GM12891 (cell line): ENCODE results near the gene TRIM9.
"Not testable (repeated sequence)": the region's sequence is repeated elsewhere in the genome, so short reads cannot be mapped to it uniquely, and the experiment has no call there.

ENCODE experiments used
- DNase-seq: peaks from one replicate; pipeline ENCODE4 v3.0.0; 2011; ENCODE audit warnings: low spot score; ENCODE audit not compliant: insufficient read length
- FAIRE-seq: peaks from 2 replicates; lab custom pipeline; 2011; peaks lifted over from hg19 to GRCh38; lab: Jason Lieb, UNC
- PAX5 ChIP-seq: IDR thresholded peaks from 2 replicates; pipeline ENCODE4 v1.6.1; 2011; ENCODE audit warnings: low read length, moderate library complexity, mild to moderate bottlenecking; ENCODE audit not compliant: insufficient read depth, severe bottlenecking
- POLR2A ChIP-seq: IDR thresholded peaks from 2 replicates; pipeline ENCODE4 v1.6.1; 2011; ENCODE audit warnings: low read depth, low read length, control low read depth
- POLR2AphosphoS5 ChIP-seq: IDR thresholded peaks from 2 replicates; pipeline ENCODE4 v1.6.1; 2011; ENCODE audit warnings: low read depth, low read length, control low read depth
- POU2F2 ChIP-seq: IDR thresholded peaks from 2 replicates; pipeline ENCODE4 v1.6.1; 2011; ENCODE audit warnings: low read depth, mild to moderate bottlenecking, control low read depth, low read length, moderate library complexity
- SPI1 ChIP-seq: IDR thresholded peaks from 2 replicates; pipeline ENCODE4 v1.6.1; 2011; ENCODE audit warnings: low read depth, low read length, control low read depth
- TAF1 ChIP-seq: IDR thresholded peaks from 2 replicates; pipeline ENCODE4 v1.6.1; 2011; ENCODE audit warnings: low read depth, low read length, control low read depth

Gene TRIM9

DNA sequence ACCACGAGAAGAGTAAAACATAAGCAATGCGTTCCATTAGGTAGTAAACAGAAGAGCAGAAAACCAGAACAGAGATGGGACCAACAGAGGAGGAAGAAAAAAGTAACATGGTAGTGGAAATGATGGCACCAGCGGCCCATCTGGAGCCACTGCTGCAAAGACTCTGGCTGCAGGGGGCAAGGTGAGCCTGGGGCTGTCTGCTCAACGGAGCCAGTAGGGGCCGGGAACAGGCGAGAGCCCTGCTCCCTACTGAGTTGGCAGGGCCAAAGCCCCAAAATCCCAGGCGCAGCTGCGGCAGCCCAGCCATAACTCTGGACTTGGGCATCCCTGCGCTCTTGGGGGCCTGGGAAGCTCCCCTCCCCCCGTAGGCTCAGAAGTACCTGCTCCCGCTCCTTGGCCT lies 122.2 kb downstream of the TRIM9 start:
- FAIRE-seq (no peak), DNase-seq (no peak)
- TF ChIP-seq POLR2A (no peak), POU2F2 (no peak), TAF1 (no peak), PAX5 (no peak), SPI1 (no peak), POLR2AphosphoS5 (no peak)

DNA sequence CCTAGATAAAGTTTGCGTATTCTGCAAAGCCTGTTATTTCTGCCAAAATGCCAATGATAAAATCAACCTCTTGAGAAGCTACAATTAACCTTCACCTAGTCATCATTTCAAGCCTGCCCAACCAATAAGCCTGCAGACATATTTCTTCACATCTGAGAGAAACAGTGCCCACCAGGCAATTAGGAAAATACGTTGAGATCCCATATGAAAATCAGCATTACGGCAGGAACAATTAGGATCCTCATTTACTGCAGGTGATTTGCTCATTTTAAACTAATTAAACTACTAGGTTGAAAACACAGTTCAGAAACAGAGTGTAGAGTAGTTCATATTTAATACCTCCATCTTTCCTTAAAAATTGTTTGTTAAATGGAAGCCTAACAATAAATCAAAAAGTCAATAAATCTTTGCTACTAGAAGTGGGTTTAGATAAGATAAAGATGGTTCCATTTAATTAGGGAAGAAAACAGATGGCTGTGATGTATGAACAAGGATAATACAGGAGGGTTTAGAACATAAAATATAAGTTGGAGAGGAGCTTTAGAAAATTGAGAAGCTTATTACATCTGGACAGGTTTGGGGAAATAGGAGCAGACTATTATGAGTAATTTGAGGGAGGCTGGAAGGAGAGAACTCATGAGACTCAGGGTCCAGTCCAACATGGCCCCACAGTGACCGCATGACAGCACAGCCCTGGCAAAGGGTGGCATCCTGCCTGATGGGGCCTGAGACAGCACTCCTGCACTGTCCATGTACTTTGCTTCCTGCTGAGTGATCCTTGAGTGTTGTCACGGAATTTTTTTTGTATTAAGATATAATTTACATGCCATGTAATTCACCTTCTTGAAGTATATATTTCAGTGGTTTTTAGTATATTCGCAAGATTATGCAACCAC lies 123.8 kb downstream of the TRIM9 start:
- TF ChIP-seq TAF1 (no peak), POLR2A (no peak), POLR2AphosphoS5 (no peak), PAX5 (no peak)
- FAIRE-seq: no peak
- DNase-seq: no peak

DNA sequence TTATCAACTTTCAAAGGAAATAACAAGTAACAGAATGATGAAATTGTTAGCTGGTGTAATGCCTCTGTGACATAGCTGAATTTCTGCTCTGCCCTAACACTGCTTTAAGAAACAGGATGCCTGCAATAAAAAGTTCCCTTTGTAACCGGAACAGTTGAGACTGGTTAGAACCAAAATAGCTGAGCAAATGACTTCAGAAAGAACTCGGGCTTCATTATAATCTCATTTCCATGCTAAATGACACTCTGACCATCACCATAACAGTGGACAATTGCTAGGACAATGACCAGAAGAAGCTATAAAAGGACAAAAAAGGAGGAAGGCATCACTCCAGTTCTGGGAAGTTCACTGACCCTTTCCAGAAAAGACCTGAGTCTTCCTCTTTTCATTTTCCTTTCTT lies 127.1 kb downstream of the TRIM9 start:
- TF ChIP-seq TAF1 (no peak), PAX5 (no peak), POLR2AphosphoS5 (no peak), POLR2A (no peak), POU2F2 (no peak), SPI1 (no peak)
- FAIRE-seq (no peak), DNase-seq (no peak)

DNA sequence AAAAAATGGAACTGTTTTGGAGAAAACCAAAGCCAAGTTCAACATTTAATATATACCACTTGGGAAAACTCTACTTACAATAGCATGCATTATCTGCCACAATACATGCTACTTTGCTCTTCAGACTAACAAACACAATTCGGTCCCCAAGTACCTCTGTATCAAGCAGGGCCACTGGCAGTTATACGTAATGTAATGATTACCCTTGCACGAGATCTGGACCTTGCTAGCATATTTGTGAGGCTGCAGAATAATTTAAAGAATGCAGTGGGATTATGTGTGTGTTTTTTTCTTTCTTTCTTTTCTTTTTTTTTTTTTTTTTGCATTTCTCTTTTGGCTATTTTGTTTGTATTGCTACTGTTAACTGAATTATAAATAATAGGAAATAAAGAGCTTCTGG lies 127.8 kb downstream of the TRIM9 start:
- TF ChIP-seq SPI1: no peak
- TF ChIP-seq POLR2AphosphoS5: no peak
- TF ChIP-seq POLR2A: no peak
- TF ChIP-seq TAF1: no peak
- no peak for TF ChIP-seq PAX5
- TF ChIP-seq POU2F2: no peak
- FAIRE-seq (no peak), DNase-seq (no peak)

DNA sequence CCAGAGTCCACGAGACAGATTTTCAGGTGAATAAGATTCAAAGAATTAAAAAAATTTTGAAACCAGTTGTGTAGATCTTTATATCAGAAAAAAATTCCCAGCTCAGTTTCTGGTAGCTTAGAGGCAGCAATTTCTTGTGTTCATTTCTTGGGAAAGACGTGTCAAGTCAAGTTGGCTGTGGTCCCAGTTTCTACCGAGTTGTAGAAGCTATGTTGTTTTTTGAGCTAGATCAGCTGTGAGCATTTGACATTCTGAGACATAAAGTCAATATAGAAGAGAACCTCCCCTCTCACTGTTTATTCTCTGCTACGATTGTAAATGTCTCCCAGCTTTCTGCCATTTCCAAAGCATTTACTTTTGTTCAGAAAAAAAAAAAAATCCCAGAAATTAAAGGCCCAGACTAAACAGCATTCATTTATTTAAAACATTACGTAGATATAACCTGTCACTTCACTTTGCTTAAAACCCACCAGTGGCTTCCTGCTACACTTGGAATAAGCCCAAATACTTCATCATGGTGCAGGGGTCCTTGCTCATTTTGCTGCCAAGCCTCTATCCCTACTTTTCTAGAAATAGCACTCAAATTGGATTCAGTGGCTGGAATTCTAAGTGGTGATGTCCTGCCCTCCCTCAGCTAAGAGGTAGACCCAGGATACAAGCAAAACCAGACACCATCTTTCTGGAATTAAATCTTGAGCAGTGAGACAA lies 130.1 kb downstream of the TRIM9 start:
- FAIRE-seq (no peak), DNase-seq (no peak)
- TF ChIP-seq POLR2AphosphoS5: no peak

DNA sequence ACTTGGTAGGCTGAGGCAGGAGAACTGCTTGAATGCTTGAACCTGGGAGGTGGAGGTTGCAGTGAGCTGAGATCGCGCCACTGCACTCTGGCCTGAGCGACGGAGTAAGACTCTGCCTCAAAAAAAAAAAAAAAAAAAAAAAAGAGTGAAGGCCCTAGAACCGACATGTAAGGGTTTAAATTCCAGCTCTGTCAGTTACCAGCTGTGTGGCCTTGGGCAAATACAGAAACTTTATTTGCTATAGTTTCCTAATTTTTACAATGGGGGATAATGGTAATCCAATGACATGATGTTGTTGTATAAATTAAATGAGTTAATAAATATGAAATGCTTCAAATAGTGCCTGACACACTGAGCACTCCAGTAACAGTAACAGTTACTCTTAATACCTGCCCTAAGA lies 131.0 kb downstream of the TRIM9 start:
- no peak for FAIRE-seq
- no peak for DNase-seq
- TF ChIP-seq SPI1 (no peak), POLR2A (no peak), POU2F2 (no peak), POLR2AphosphoS5 (no peak), PAX5 (no peak), TAF1 (no peak)

DNA sequence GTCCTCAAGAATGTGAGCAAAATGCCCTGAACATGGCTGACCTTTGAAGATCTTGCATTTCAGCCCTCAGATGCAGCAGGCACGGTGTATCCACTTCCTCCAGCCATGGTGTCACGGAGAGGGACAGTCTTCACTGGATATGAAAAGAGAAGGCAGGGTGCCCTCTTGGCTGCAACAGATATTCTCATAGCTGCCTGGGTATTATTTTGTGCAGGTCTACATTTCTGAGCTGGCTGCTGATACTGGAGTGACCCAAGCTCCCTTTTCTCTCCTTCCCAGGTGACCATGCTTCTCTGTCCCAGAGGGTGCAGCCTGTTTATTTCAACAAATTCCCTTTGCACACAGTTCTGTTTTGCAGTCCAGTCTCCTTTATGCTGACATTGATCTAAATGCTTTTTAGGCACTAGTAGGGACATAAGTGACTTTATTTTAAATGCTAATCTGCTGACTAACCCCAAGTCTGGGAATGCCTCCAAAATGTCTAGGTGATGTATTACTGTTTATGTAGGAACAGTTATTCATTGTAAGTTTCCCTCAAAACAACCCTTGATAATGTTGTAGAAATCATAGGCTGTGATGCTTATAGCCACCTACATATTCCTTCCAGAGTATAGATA lies 133.2 kb downstream of the TRIM9 start:
- no peak for DNase-seq
- no peak for TF ChIP-seq TAF1
- TF ChIP-seq SPI1: no peak
- TF ChIP-seq POU2F2: no peak
- no peak for TF ChIP-seq POLR2AphosphoS5
- no peak for TF ChIP-seq POLR2A
- TF ChIP-seq PAX5: no peak
- no peak for FAIRE-seq

DNA sequence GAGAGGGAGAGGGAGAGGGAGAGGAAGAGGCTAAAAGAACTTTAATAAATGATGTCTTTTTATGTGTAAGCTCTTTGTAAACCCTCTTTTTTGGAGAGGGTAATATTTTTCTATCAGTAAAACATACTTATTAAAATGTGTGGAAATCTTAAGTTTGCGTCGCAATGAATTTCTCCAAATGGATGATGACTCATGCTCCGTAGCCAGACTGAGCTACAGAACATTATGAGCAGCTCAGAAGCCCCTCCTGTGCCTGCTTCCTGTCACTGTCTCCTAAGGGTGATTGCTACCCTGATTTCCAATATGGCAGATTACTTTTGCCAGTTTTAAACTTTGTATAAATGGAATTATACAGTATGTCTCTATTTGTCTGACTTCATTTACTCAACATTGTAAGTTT lies 137.6 kb downstream of the TRIM9 start:
- TF ChIP-seq PAX5 (no peak), POLR2A (no peak)
- FAIRE-seq: no peak
- no peak for DNase-seq

DNA sequence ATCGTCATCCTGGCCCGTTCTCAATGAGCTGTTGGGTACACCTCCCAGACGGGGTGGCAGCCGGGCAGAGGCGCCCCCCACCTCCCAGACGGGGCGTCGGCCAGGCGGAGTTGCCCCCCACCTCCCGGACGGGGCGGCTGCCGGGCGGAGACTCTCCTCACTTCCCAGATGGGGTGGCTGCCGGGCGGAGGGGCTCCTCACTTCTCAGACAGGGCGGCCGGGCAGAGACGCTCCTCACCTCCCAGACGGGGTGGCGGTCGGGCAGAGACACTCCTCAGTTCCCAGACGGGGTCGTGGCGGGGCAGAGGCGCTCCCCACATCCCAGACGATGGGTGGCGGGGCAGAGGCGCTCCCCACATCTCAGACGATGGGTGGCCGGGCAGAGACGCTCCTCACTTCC lies 138.5 kb downstream of the TRIM9 start:
- not testable (repeated sequence) for FAIRE-seq, DNase-seq

DNA sequence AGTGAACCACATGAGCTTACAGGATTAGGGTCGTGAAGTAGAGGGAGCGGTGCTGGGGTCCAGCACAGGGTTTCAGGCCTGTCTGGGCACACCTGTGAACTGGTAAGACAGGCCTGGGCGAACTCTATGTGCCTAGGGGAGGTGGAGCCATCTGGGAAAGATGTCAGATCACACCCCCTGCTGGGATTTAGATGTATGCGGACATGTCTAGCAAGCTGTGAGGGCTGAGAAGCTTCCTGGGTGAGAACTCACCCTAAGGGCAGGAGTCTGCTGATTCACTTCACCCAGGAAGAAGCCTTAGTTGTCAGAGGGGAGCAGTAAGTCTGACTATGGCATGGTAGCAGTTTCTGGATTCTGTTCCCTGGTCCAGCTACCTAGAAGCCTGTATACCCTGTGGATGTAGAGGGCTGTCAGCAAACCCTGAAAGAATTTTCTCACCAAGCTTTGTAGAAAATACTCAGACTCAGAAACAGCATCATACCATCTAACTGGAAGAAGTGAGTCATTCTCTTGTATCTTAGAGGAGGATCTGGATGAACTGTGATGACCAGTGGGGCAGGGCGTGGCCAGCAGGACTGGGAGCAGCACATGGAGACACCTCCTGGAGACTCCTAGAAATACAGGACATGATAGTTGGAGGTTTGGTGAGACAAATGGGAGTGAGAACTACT lies 139.4 kb downstream of the TRIM9 start:
- DNase-seq (no peak), FAIRE-seq (no peak)
- TF ChIP-seq TAF1: no peak
- no peak for TF ChIP-seq PAX5
- TF ChIP-seq POU2F2: no peak
- TF ChIP-seq SPI1: no peak
- no peak for TF ChIP-seq POLR2A
- TF ChIP-seq POLR2AphosphoS5: no peak
